H9 (cell line): ENCODE data around the gene CCNY. TPM values are rescaled to one million over a fixed set of nuclear protein-coding genes. Genes with fewer than 3 reads are reported as not detected.
A peak's percentile ranks its signal among the peaks of the same experiment; 100 is the strongest.

Source experiments
- DNase-seq: peaks from one replicate; pipeline ENCODE4 v3.0.0-alpha.2; 2017
- H2AFZ ChIP-seq: one replicate; pipeline ENCODE4 v1.6.1; 2013; ENCODE audit warnings: mild to moderate bottlenecking, low read length, control low read depth, moderate library complexity
- H2AK5ac ChIP-seq: 2 replicates; pipeline ENCODE4 v1.6.1; 2013; ENCODE audit warnings: low read length, control low read depth, mixed read lengths; ENCODE audit not compliant: insufficient read length
- H2BK120ac ChIP-seq: one replicate; pipeline ENCODE4 v1.6.1; 2013; ENCODE audit warnings: low read depth, mild to moderate bottlenecking, low read length, control low read depth, inconsistent platforms; ENCODE audit not compliant: poor library complexity, severe bottlenecking
- H2BK12ac ChIP-seq: 2 replicates; pipeline ENCODE4 v1.6.1; 2013; ENCODE audit warnings: low read length, control low read depth, mixed read lengths, low read depth; ENCODE audit not compliant: insufficient read length
- H2BK15ac ChIP-seq: 2 replicates; pipeline ENCODE4 v1.6.1; 2013; ENCODE audit warnings: low read depth, low read length, control low read depth
- H2BK20ac ChIP-seq: one replicate; pipeline ENCODE4 v1.6.1; 2013; ENCODE audit warnings: low read depth, mild to moderate bottlenecking, low read length, control low read depth, inconsistent platforms; ENCODE audit not compliant: poor library complexity, severe bottlenecking
- H2BK5ac ChIP-seq: 2 replicates; pipeline ENCODE4 v1.6.1; 2013; ENCODE audit warnings: low read length, control low read depth, mixed read lengths; ENCODE audit not compliant: insufficient read length
- H3K14ac ChIP-seq: 2 replicates; pipeline ENCODE4 v1.6.1; 2013; ENCODE audit warnings: low read length, control low read depth; ENCODE audit not compliant: insufficient read depth
- H3K18ac ChIP-seq: 2 replicates; pipeline ENCODE4 v1.6.1; 2013; ENCODE audit warnings: low read depth, mild to moderate bottlenecking, mixed read lengths, low read length, control low read depth; ENCODE audit not compliant: insufficient read length
- H3K23ac ChIP-seq: 2 replicates; pipeline ENCODE4 v1.6.1; 2013; ENCODE audit warnings: low read length, control low read depth, mixed read lengths, low read depth; ENCODE audit not compliant: insufficient read length
- H3K23me2 ChIP-seq: 2 replicates; pipeline ENCODE4 v1.6.1; 2013; ENCODE audit warnings: low read depth, mild to moderate bottlenecking, mixed read lengths, low read length, control low read depth; ENCODE audit not compliant: insufficient read length, poor library complexity, severe bottlenecking
- H3K27ac ChIP-seq: 2 replicates; pipeline ENCODE4 v1.5.1; 2013; ENCODE audit warnings: low read length, control low read depth, mixed read lengths, low read depth; ENCODE audit not compliant: insufficient read length
- H3K27me3 ChIP-seq: 2 replicates; pipeline ENCODE4 v1.6.1; 2013; ENCODE audit warnings: low read length, control low read depth, inconsistent platforms; ENCODE audit not compliant: insufficient read depth
- H3K4ac ChIP-seq: 2 replicates; pipeline ENCODE4 v1.6.1; 2013; ENCODE audit warnings: low read depth, mild to moderate bottlenecking, control low read depth, inconsistent platforms, low read length, moderate library complexity
- H3K4me1 ChIP-seq: 2 replicates; pipeline ENCODE4 v1.6.1; 2013; ENCODE audit warnings: low read length, control low read depth, inconsistent platforms; ENCODE audit not compliant: insufficient read depth
- H3K4me2 ChIP-seq: 2 replicates; pipeline ENCODE4 v1.6.1; 2013; ENCODE audit warnings: low read length, control low read depth, mixed read lengths; ENCODE audit not compliant: insufficient read length, insufficient read depth
- H3K56ac ChIP-seq: 2 replicates; pipeline ENCODE4 v1.6.1; 2013; ENCODE audit warnings: low read depth, mild to moderate bottlenecking, mixed read lengths, low read length, control low read depth; ENCODE audit not compliant: insufficient read length
- H3K79me1 ChIP-seq: 2 replicates; pipeline ENCODE4 v1.6.1; 2013; ENCODE audit warnings: low read depth, mild to moderate bottlenecking, moderate library complexity, low read length, control low read depth, inconsistent platforms; ENCODE audit not compliant: insufficient read depth, poor library complexity, severe bottlenecking
- H3K79me2 ChIP-seq: 2 replicates; pipeline ENCODE4 v1.6.1; 2013; ENCODE audit warnings: low read length, control low read depth, inconsistent platforms; ENCODE audit not compliant: insufficient read depth
- H3K9ac ChIP-seq: 2 replicates; pipeline ENCODE4 v1.6.1; 2013; ENCODE audit warnings: low read length, control low read depth, mixed read lengths; ENCODE audit not compliant: insufficient read length; ENCODE audit errors: extremely low read depth
- H3K9me3 ChIP-seq: one replicate; pipeline ENCODE4 v1.6.1; 2013; ENCODE audit warnings: low read depth, low read length, inconsistent platforms; ENCODE audit not compliant: control insufficient read depth
- H3T11ph ChIP-seq: one replicate; pipeline ENCODE4 v1.6.1; 2013; ENCODE audit warnings: mild to moderate bottlenecking, low read length, control low read depth, inconsistent platforms
- H4K20me1 ChIP-seq: one replicate; pipeline ENCODE4 v1.6.1; 2013; ENCODE audit not compliant: control insufficient read depth, insufficient read length, insufficient read depth
- H4K5ac ChIP-seq: 2 replicates; pipeline ENCODE4 v1.6.1; 2013; ENCODE audit warnings: low read depth, mild to moderate bottlenecking, mixed read lengths, low read length, control low read depth; ENCODE audit not compliant: insufficient read length
- H4K8ac ChIP-seq: replicated peaks from 2 replicates; pipeline ENCODE4 v1.6.1; 2013; ENCODE audit warnings: low read length, control low read depth, mixed read lengths, low read depth; ENCODE audit not compliant: insufficient read length
- H4K91ac ChIP-seq: 2 replicates; pipeline ENCODE4 v1.6.1; 2013; ENCODE audit warnings: low read depth, mild to moderate bottlenecking, moderate library complexity, mixed read lengths, low read length, control low read depth; ENCODE audit not compliant: insufficient read length
- H3K27ac Mint-ChIP-seq, 3 experiments: 2 replicates in 2 of 3; 3 replicates in 1 of 3; pipeline ENCODE4 v1.8.0; 2020 to 2021; ENCODE audit warnings: mixed read lengths in 3 of 3, mild to moderate bottlenecking in 1 of 3, moderate library complexity in 1 of 3
- H3K27me3 Mint-ChIP-seq: 2 replicates; pipeline ENCODE4 v1.8.0; 2021; ENCODE audit warnings: low read depth, mild to moderate bottlenecking, moderate library complexity, mixed read lengths
- H3K36me3 Mint-ChIP-seq, 3 experiments: 2 replicates in 2 of 3; 3 replicates in 1 of 3; pipeline ENCODE4 v1.8.0; 2020 to 2021; ENCODE audit warnings: low read depth in 3 of 3, mixed read lengths in 3 of 3; ENCODE audit not compliant: insufficient read depth in 1 of 3
- H3K4me1 Mint-ChIP-seq, 2 experiments: 2 replicates each; pipeline ENCODE4 v1.8.0; 2020; ENCODE audit warnings: mixed read lengths in 2 of 2
- H3K4me3 Mint-ChIP-seq, 2 experiments: 2 replicates in 1 of 2; 3 replicates in 1 of 2; pipeline ENCODE4 v1.8.0; 2020 to 2021; ENCODE audit warnings: mild to moderate bottlenecking in 2 of 2, mixed read lengths in 2 of 2, moderate library complexity in 1 of 2
- H3K9me3 Mint-ChIP-seq, 2 experiments: 2 replicates in 1 of 2; 3 replicates in 1 of 2; pipeline ENCODE4 v1.8.0; 2020; ENCODE audit warnings: mild to moderate bottlenecking in 2 of 2, mixed read lengths in 2 of 2, moderate library complexity in 1 of 2
- WGBS: extraction: QIAGEN DNeasy Blood & Tissue Kit; methylation state at CpG from one replicate; pipeline ENCODE4 v1.1.7; 2013; ENCODE audit warnings: missing lambda C conversion rate, low lambda C conversion rate, mixed read lengths; ENCODE audit not compliant: insufficient read length; ENCODE audit errors: extremely low coverage; 5-methylcytosine and 5-hydroxymethylcytosine counted together
- total RNA-seq: library from RNA; stranded (reverse); gene quantifications from 2 replicates; pipeline ENCODE4 v1.2.1, GENCODE V29; 2021
- TF ChIP-seq, protein P1 (sequence below): fragments of 200-600 bp; sonication (generic); conservative IDR thresholded peaks from 3 replicates; pipeline ENCODE4 v1.8.0; 2021; ENCODE audit warnings: antibody characterized with exemption, mild to moderate bottlenecking

CCNY gene
- total RNA-seq, 1 experiment from 2014 or later = 62.1 TPM

DNA sequence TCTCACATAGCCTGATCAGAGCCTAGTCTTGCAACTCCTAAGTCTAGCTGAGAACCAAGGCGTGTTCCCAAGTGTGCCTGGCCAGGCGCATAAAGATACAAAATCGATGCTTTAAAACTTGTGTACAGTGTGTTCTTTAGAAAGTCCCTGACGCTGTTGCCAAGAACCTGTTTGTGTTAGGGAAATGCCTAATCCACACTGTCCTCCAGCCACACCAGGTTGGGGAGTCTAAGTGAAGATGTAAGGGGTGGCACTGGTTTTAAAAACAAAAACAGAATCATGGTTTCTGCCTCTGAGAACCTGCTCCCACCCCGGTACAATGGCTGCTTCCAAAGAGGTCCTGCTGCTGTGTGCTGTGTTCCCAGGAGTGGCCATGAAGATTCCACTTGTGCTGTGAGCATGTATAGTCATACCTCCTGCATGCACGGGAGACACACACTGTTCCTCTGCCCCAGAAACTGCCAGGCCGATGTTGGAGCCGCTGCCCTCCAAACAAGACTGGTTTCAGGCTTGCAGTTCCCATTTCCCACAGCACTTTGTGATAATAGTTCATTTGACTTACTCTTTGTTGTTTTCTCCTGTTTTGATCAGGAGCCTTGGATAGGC lies 88.5 kb downstream of the CCNY start:
- Histone ChIP-seq H2AFZ (no peak overlapping the region), H2BK5ac (no peak overlapping the region), H3K4me2 (no peak overlapping the region), H3K9me3 (no peaks in the 10 kb centered on the region), H3K23me2 (no peaks in the 10 kb centered on the region), H2BK12ac (no peak overlapping the region), H4K5ac (no peak overlapping the region), H4K91ac (no peak overlapping the region), H3K27me3 (no peaks in the 10 kb centered on the region), H2BK20ac (no peak overlapping the region), H3K23ac (no peak overlapping the region), H4K8ac (no peak overlapping the region), H4K20me1 (peaks cover 2% of the 10 kb centered on the region), H3K56ac (no peak overlapping the region), H3K79me2 (peaks cover 2% of the 10 kb centered on the region; the same call in 1 of the 2 replicates), H3K14ac (no peak overlapping the region), H3K18ac (no peak overlapping the region), H3T11ph (no peak overlapping the region), H3K4me1 (peaks cover 10% of the 10 kb centered on the region), H3K9ac (no peak overlapping the region), H3K79me1 (no peaks in the 10 kb centered on the region), H3K4ac (no peak overlapping the region), H2BK120ac (no peak overlapping the region), H2BK15ac (no peak overlapping the region), H2AK5ac (no peak overlapping the region), H3K27ac (no peak overlapping the region)
- WGBS = no CpG with 5 or more reads among the region's 8 CpGs
- no peak overlapping the region for H3K4me3 Mint-ChIP-seq
- no peaks in the 10 kb centered on the region for H3K36me3 Mint-ChIP-seq
- H3K27ac Mint-ChIP-seq = peak overlapping the region; percentile 10 to 65 (median 10); a peak in 5 of 7 replicates
- H3K27me3 Mint-ChIP-seq = no peaks in the 10 kb centered on the region
- H3K4me1 Mint-ChIP-seq = peaks cover 50 to 56% of the 10 kb centered on the region in 2 experiments
- TF ChIP-seq, protein P1, sequence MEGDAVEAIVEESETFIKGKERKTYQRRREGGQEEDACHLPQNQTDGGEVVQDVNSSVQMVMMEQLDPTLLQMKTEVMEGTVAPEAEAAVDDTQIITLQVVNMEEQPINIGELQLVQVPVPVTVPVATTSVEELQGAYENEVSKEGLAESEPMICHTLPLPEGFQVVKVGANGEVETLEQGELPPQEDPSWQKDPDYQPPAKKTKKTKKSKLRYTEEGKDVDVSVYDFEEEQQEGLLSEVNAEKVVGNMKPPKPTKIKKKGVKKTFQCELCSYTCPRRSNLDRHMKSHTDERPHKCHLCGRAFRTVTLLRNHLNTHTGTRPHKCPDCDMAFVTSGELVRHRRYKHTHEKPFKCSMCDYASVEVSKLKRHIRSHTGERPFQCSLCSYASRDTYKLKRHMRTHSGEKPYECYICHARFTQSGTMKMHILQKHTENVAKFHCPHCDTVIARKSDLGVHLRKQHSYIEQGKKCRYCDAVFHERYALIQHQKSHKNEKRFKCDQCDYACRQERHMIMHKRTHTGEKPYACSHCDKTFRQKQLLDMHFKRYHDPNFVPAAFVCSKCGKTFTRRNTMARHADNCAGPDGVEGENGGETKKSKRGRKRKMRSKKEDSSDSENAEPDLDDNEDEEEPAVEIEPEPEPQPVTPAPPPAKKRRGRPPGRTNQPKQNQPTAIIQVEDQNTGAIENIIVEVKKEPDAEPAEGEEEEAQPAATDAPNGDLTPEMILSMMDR = no peak
- no peaks in the 10 kb centered on the region; a peak in 1 of 5 replicates for H3K9me3 Mint-ChIP-seq
- no peak for DNase-seq
